ENCODE results near the gene SPACA9.

Gene SPACA9

GRCh38 chr9:132887181-132888120 is 8.8 kb downstream of the SPACA9 start:
- FAIRE-seq (no peak), DNase-seq (ENCODE audit: insufficient read length, low spot score) (no peak)
- TF ChIP-seq POLR2A (IDR thresholded peaks at IDR 0.05; ENCODE audit: low read depth, low read length) (no peak), TAF1 (IDR thresholded peaks at IDR 0.05; ENCODE audit: low read depth, low read length) (no peak), PAX5 (IDR thresholded peaks at IDR 0.05; ENCODE audit: insufficient read depth, low read length, severe bottlenecking) (no peak), SPI1 (IDR thresholded peaks at IDR 0.05; ENCODE audit: low read depth, low read length) (no peak), POLR2AphosphoS5 (IDR thresholded peaks at IDR 0.05; ENCODE audit: low read depth, low read length) (no peak), POU2F2 (IDR thresholded peaks at IDR 0.05; ENCODE audit: low read depth, low read length) (no peak)

DNA sequence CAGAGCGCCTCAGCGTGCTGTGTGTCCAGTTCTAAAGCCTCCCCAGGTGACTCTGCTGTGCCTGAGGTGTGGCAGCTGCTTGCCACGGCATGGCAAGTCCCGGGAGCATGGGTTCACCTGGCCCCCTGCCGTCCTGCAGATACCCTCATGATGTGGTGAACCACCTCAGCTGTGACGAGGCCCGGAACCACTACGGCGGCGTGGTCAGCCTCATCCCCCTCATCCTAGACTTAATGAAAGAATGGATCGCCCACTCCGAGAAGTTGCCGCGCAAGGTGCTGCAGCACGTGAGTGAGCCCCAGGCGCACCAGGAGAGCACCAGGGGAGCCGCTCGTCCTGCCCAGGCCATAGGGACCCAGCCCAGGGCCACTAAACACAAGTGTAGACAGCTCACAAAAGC is 9.5 kb downstream of the SPACA9 start:
- no peak for TF ChIP-seq POLR2AphosphoS5 (IDR thresholded peaks at IDR 0.05; ENCODE audit: low read depth, low read length)
- TF ChIP-seq POU2F2 (IDR thresholded peaks at IDR 0.05; ENCODE audit: low read depth, low read length), result no peak
- no peak for TF ChIP-seq POLR2A (IDR thresholded peaks at IDR 0.05; ENCODE audit: low read depth, low read length)
- TF ChIP-seq TAF1 (IDR thresholded peaks at IDR 0.05; ENCODE audit: low read depth, low read length), result no peak
- DNase-seq (ENCODE audit: insufficient read length, low spot score), result no peak
- no peak for FAIRE-seq

GRCh38 chr9:132892400-132892799 is 13.7 kb downstream of the SPACA9 start:
- no peak for DNase-seq (ENCODE audit: insufficient read length, low spot score)
- FAIRE-seq, result no peak
- TF ChIP-seq TAF1 (IDR thresholded peaks at IDR 0.05; ENCODE audit: low read depth, low read length) (no peak), POLR2AphosphoS5 (IDR thresholded peaks at IDR 0.05; ENCODE audit: low read depth, low read length) (no peak), SPI1 (IDR thresholded peaks at IDR 0.05; ENCODE audit: low read depth, low read length) (no peak), POLR2A (IDR thresholded peaks at IDR 0.05; ENCODE audit: low read depth, low read length) (no peak), PAX5 (IDR thresholded peaks at IDR 0.05; ENCODE audit: insufficient read depth, low read length, severe bottlenecking) (no peak), POU2F2 (IDR thresholded peaks at IDR 0.05; ENCODE audit: low read depth, low read length) (no peak)

DNA sequence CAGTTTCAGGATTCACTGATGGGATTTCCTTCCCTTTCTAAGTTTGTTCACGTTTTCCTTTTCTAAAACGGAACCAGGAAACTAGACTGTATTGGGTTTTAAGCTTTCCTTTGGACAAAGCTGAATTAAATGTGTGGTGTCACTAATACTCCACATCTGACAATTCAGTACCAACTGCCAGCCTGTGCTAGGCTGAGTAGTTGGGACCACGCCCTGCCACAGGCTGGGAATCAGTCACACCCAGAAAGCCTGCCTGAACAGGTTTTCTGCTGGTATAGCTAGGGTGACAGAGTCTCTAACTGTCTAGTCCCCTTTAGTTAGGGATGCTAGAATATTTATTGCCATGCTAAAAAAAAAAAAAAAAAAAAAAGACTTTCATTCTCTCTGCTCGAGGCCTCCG is 15.6 kb downstream of the SPACA9 start:
- FAIRE-seq (no peak), DNase-seq (ENCODE audit: insufficient read length, low spot score) (no peak)
- TF ChIP-seq POLR2A (IDR thresholded peaks at IDR 0.05; ENCODE audit: low read depth, low read length) (no peak), TAF1 (IDR thresholded peaks at IDR 0.05; ENCODE audit: low read depth, low read length) (no peak), SPI1 (IDR thresholded peaks at IDR 0.05; ENCODE audit: low read depth, low read length) (no peak), POU2F2 (IDR thresholded peaks at IDR 0.05; ENCODE audit: low read depth, low read length) (no peak), POLR2AphosphoS5 (IDR thresholded peaks at IDR 0.05; ENCODE audit: low read depth, low read length) (no peak), PAX5 (IDR thresholded peaks at IDR 0.05; ENCODE audit: insufficient read depth, low read length, severe bottlenecking) (no peak)

- FAIRE-seq, result no peak
- no peak for DNase-seq (ENCODE audit: insufficient read length, low spot score)
- no peak for TF ChIP-seq TAF1 (IDR thresholded peaks at IDR 0.05; ENCODE audit: low read depth, low read length)
- TF ChIP-seq POLR2AphosphoS5 (IDR thresholded peaks at IDR 0.05; ENCODE audit: low read depth, low read length), result no peak
- TF ChIP-seq SPI1 (IDR thresholded peaks at IDR 0.05; ENCODE audit: low read depth, low read length), result no peak
- TF ChIP-seq POLR2A (IDR thresholded peaks at IDR 0.05; ENCODE audit: low read depth, low read length), result no peak
- no peak for TF ChIP-seq PAX5 (IDR thresholded peaks at IDR 0.05; ENCODE audit: insufficient read depth, low read length, severe bottlenecking)
Measured at GRCh38 chr9:132894862-132895835, 16.5 kb downstream of the SPACA9 start.

DNA sequence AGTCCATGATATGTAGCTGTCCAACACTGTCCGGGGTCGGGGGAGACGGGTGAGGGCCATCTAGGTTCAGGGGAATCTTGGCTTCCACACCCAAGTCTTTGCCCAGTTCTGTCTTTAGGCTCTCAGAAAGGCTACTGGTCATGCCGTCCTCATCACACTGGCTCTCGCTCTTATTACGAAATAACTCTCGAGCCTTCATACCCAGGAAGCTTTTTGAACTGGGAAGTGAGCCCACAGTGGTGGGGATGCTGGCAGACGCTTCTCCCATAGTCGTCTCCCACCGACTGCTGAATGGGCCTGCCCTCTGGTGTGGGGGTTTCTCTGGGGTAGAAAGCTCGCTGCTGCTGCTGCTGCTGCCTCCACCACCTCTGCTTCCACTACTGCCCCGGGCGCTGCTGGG is 17.6 kb downstream of the SPACA9 start:
- no peak for TF ChIP-seq POLR2AphosphoS5 (IDR thresholded peaks at IDR 0.05; ENCODE audit: low read depth, low read length)
- no peak for TF ChIP-seq POU2F2 (IDR thresholded peaks at IDR 0.05; ENCODE audit: low read depth, low read length)
- no peak for TF ChIP-seq PAX5 (IDR thresholded peaks at IDR 0.05; ENCODE audit: insufficient read depth, low read length, severe bottlenecking)
- TF ChIP-seq SPI1 (IDR thresholded peaks at IDR 0.05; ENCODE audit: low read depth, low read length), result no peak
- no peak for TF ChIP-seq POLR2A (IDR thresholded peaks at IDR 0.05; ENCODE audit: low read depth, low read length)
- no peak for TF ChIP-seq TAF1 (IDR thresholded peaks at IDR 0.05; ENCODE audit: low read depth, low read length)
- FAIRE-seq (no peak), DNase-seq (ENCODE audit: insufficient read length, low spot score) (no peak)

DNA sequence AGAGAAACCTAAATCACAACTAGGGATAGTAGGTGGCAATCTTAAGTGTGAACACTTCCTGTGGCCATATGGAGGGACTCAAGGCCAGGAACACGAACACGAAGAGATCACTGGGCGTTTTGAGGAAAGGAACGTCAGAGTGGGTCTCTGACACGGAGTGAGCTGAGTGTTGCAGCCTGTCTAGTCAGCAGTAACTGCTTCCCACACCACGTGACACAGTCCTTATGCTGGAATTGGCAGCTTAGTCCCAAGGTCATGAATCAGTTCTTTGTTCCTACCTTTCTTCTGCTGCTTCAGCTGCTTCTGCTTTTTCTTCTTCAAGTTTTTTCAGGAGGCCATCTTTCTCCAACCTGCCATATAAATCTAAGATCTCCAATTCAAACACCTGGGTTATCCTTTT is 18.2 kb downstream of the SPACA9 start:
- TF ChIP-seq POU2F2 (IDR thresholded peaks at IDR 0.05; ENCODE audit: low read depth, low read length) (no peak), SPI1 (IDR thresholded peaks at IDR 0.05; ENCODE audit: low read depth, low read length) (no peak), POLR2AphosphoS5 (IDR thresholded peaks at IDR 0.05; ENCODE audit: low read depth, low read length) (no peak), PAX5 (IDR thresholded peaks at IDR 0.05; ENCODE audit: insufficient read depth, low read length, severe bottlenecking) (no peak), TAF1 (IDR thresholded peaks at IDR 0.05; ENCODE audit: low read depth, low read length) (no peak), POLR2A (IDR thresholded peaks at IDR 0.05; ENCODE audit: low read depth, low read length) (no peak)
- DNase-seq (ENCODE audit: insufficient read length, low spot score) (no peak), FAIRE-seq (peak; percentile 5)

GRCh38 chr9:132898051-132898450 is 19.4 kb downstream of the SPACA9 start:
- FAIRE-seq, result no peak
- no peak for TF ChIP-seq POLR2AphosphoS5 (IDR thresholded peaks at IDR 0.05; ENCODE audit: low read depth, low read length)
- no peak for TF ChIP-seq SPI1 (IDR thresholded peaks at IDR 0.05; ENCODE audit: low read depth, low read length)
- no peak for TF ChIP-seq POLR2A (IDR thresholded peaks at IDR 0.05; ENCODE audit: low read depth, low read length)
- TF ChIP-seq PAX5 (IDR thresholded peaks at IDR 0.05; ENCODE audit: insufficient read depth, low read length, severe bottlenecking), result no peak
- TF ChIP-seq TAF1 (IDR thresholded peaks at IDR 0.05; ENCODE audit: low read depth, low read length), result no peak
- no peak for TF ChIP-seq POU2F2 (IDR thresholded peaks at IDR 0.05; ENCODE audit: low read depth, low read length)
- DNase-seq (ENCODE audit: insufficient read length, low spot score), result no peak

Measured in GM12891 (cell line).